IMR-90 (cell line): ENCODE results near the gene ELAVL1. TPM values are rescaled to one million over a fixed set of nuclear protein-coding genes. Genes with fewer than 3 reads are reported as not detected.

Experiments used
- ATAC-seq: fragments of 200-7000 bp; cut with Tn5 transposase; 2 replicates; pipeline ENCODE4 v1.9.1; 2020; ENCODE audit warnings: low read depth, mild to moderate bottlenecking, moderate library complexity
- BruUV-seq: library from RNA; stranded (reverse); fragments of 400-500 nt; replicated peaks from 2 replicates; lab custom pipeline; 2021; lab: Mats Ljungman, UMichigan
- CTCF ChIA-PET: fragments of 300-600 bp; formaldehyde crosslinking; extraction: SDS; loops from one replicate; lab custom pipeline; 2021; ENCODE audit warnings: antibody characterized with exemption; lab: Yijun Ruan, JAX
- POLR2A ChIA-PET: fragments of 300-600 bp; sonication (Branson Sonifier 250); formaldehyde crosslinking; loops from one replicate; lab custom pipeline; 2022; ENCODE audit warnings: antibody characterized with exemption; ENCODE audit not compliant: unreplicated experiment; lab: Charles Lee
- DNase-seq: peaks from one replicate; pipeline ENCODE4 v3.0.0; 2013
- H2AFZ ChIP-seq: replicated peaks from 2 replicates; pipeline ENCODE3; 2013; ENCODE audit warnings: low read length, mild to moderate bottlenecking; ENCODE audit not compliant: poor library complexity
- H2AK5ac ChIP-seq: 2 replicates; pipeline ENCODE4 v1.6.1; 2013; ENCODE audit warnings: low read depth, low read length, inconsistent platforms
- H2AK9ac ChIP-seq: replicated peaks from 2 replicates; pipeline ENCODE3; 2013; ENCODE audit warnings: mild to moderate bottlenecking, low read depth, low read length, moderate library complexity; ENCODE audit not compliant: poor library complexity
- H2BK120ac ChIP-seq: 2 replicates; pipeline ENCODE4 v1.6.1; 2013; ENCODE audit warnings: low read depth, low read length, inconsistent platforms
- H2BK15ac ChIP-seq: 3 replicates; pipeline ENCODE4 v1.6.1; 2013; ENCODE audit warnings: low read depth, low read length, inconsistent platforms
- H2BK20ac ChIP-seq: 2 replicates; pipeline ENCODE4 v1.6.1; 2013; ENCODE audit warnings: low read depth, mild to moderate bottlenecking, inconsistent platforms, low read length, moderate library complexity
- H2BK5ac ChIP-seq: 2 replicates; pipeline ENCODE4 v1.6.1; 2013; ENCODE audit warnings: mild to moderate bottlenecking, low read depth, low read length, inconsistent platforms; ENCODE audit not compliant: poor library complexity, severe bottlenecking
- H3K14ac ChIP-seq: replicated peaks from 2 replicates; pipeline ENCODE4 v1.6.1; 2013; ENCODE audit warnings: low read depth, low read length, inconsistent platforms
- H3K18ac ChIP-seq: 2 replicates; pipeline ENCODE4 v1.6.1; 2013; ENCODE audit warnings: low read depth, low read length, control low read depth
- H3K23ac ChIP-seq: 2 replicates; pipeline ENCODE4 v1.6.1; 2013; ENCODE audit warnings: low read depth, low read length, inconsistent platforms
- H3K27ac ChIP-seq: 2 replicates; pipeline ENCODE4 v1.5.1; 2013; ENCODE audit warnings: mild to moderate bottlenecking, control low read depth, low read length; ENCODE audit not compliant: insufficient read depth
- H3K27me3 ChIP-seq: 2 replicates; pipeline ENCODE4 v1.6.1; 2013; ENCODE audit warnings: low read length; ENCODE audit not compliant: control insufficient read depth, insufficient read depth
- H3K36me3 ChIP-seq: 2 replicates; pipeline ENCODE4 v1.6.1; 2013; ENCODE audit warnings: low read length, mixed read lengths; ENCODE audit not compliant: control insufficient read depth, insufficient read depth
- H3K4ac ChIP-seq: 2 replicates; pipeline ENCODE4 v1.6.1; 2013; ENCODE audit warnings: low read depth, low read length, inconsistent platforms
- H3K4me1 ChIP-seq: 2 replicates; pipeline ENCODE4 v1.6.1; 2013; ENCODE audit warnings: low read length, mixed read lengths; ENCODE audit not compliant: control insufficient read depth, insufficient read depth
- H3K4me2 ChIP-seq: 2 replicates; pipeline ENCODE4 v1.6.1; 2013; ENCODE audit warnings: low read depth, mild to moderate bottlenecking, control low read depth, low read length, moderate library complexity
- H3K4me3 ChIP-seq: 2 replicates; pipeline ENCODE4 v1.5.1; 2013; ENCODE audit warnings: low read depth, mild to moderate bottlenecking, control low read depth, low read length, moderate library complexity; ENCODE audit not compliant: insufficient read depth
- H3K56ac ChIP-seq: 2 replicates; pipeline ENCODE4 v1.6.1; 2013; ENCODE audit warnings: low read length, inconsistent platforms; ENCODE audit not compliant: insufficient read depth; ENCODE audit errors: extremely low read depth
- H3K79me1 ChIP-seq, 2 experiments: 2 replicates each; pipeline ENCODE4 v1.6.1; 2013; ENCODE audit warnings: low read length in 2 of 2, inconsistent platforms in 1 of 2, low read depth in 1 of 2
- H3K9ac ChIP-seq: 2 replicates; pipeline ENCODE4 v1.6.1; 2013; ENCODE audit warnings: low read depth, low read length, control low read depth
- H3K9me1 ChIP-seq: 2 replicates; pipeline ENCODE4 v1.6.1; 2013; ENCODE audit warnings: low read length, inconsistent platforms; ENCODE audit not compliant: insufficient read depth
- H3K9me3 ChIP-seq: 2 replicates; pipeline ENCODE4 v1.6.1; 2013; ENCODE audit warnings: low read length; ENCODE audit not compliant: control insufficient read depth, insufficient read depth
- H4K20me1 ChIP-seq: 2 replicates; pipeline ENCODE4 v1.6.1; 2013; ENCODE audit warnings: low read length, inconsistent platforms; ENCODE audit not compliant: insufficient read depth
- H4K5ac ChIP-seq: 2 replicates; pipeline ENCODE4 v1.6.1; 2013; ENCODE audit warnings: mild to moderate bottlenecking, low read depth, low read length, control low read depth
- H4K8ac ChIP-seq, 2 experiments: 2 replicates each; pipeline ENCODE4 v1.6.1; 2013; ENCODE audit warnings: low read depth in 2 of 2, low read length in 2 of 2, control low read depth in 1 of 2, inconsistent platforms in 1 of 2
- H4K91ac ChIP-seq: 2 replicates; pipeline ENCODE4 v1.6.1; 2013; ENCODE audit warnings: low read depth, low read length, inconsistent platforms; ENCODE audit not compliant: insufficient read depth
- BHLHE40 ChIP-seq: fragments of 150-350 bp; IDR thresholded peaks from 2 replicates; pipeline ENCODE4 v1.6.1; 2016; ENCODE audit warnings: mild to moderate bottlenecking, low read depth, low read length
- CEBPB ChIP-seq: IDR thresholded peaks from 2 replicates; pipeline ENCODE4 v1.6.1; 2012; ENCODE audit warnings: low read depth, low read length, improper control_type of control experiment
- CHD1 ChIP-seq: IDR thresholded peaks from 2 replicates; pipeline ENCODE4 v1.6.1; 2012; ENCODE audit warnings: low read depth, low read length, improper control_type of control experiment
- CTCF ChIP-seq: conservative IDR thresholded peaks from 2 replicates; pipeline ENCODE4 v1.5.1; 2012; ENCODE audit warnings: mild to moderate bottlenecking, low read depth, low read length, improper control_type of control experiment
- FOS ChIP-seq: fragments of 150-350 bp; IDR thresholded peaks from 2 replicates; pipeline ENCODE4 v1.6.1; 2016; ENCODE audit warnings: low read depth, low read length
- MAFK ChIP-seq: IDR thresholded peaks from 2 replicates; pipeline ENCODE4 v1.6.1; 2012; ENCODE audit warnings: low read depth, low read length, improper control_type of control experiment
- MAZ ChIP-seq: IDR thresholded peaks from 2 replicates; pipeline ENCODE4 v1.6.1; 2012; ENCODE audit warnings: low read depth, mild to moderate bottlenecking, low read length, improper control_type of control experiment, moderate library complexity, borderline replicate concordance
- MXI1 ChIP-seq: IDR thresholded peaks from 2 replicates; pipeline ENCODE4 v1.6.1; 2012; ENCODE audit warnings: low read depth, mild to moderate bottlenecking, low read length, moderate library complexity, borderline replicate concordance
- NFE2L2 ChIP-seq: fragments of 150-350 bp; IDR thresholded peaks from 2 replicates; pipeline ENCODE4 v1.6.1; 2016; ENCODE audit warnings: low read depth, mild to moderate bottlenecking, low read length
- POLR2A ChIP-seq: IDR thresholded peaks from 2 replicates; pipeline ENCODE4 v1.6.1; 2012; ENCODE audit warnings: mild to moderate bottlenecking, low read depth, low read length
- RAD21 ChIP-seq: IDR thresholded peaks from 2 replicates; pipeline ENCODE4 v1.6.1; 2012; ENCODE audit warnings: low read length, improper control_type of control experiment
- RCOR1 ChIP-seq: IDR thresholded peaks from 2 replicates; pipeline ENCODE4 v1.6.1; 2012; ENCODE audit warnings: mild to moderate bottlenecking, low read length, improper control_type of control experiment; ENCODE audit not compliant: insufficient replicate concordance
- RFX5 ChIP-seq: IDR thresholded peaks from 2 replicates; pipeline ENCODE4 v1.8.0; 2012; ENCODE audit warnings: low read depth, mild to moderate bottlenecking, low read length, moderate library complexity
- USF2 ChIP-seq: fragments of 150-350 bp; IDR thresholded peaks from 2 replicates; pipeline ENCODE4 v1.6.1; 2017; ENCODE audit warnings: mild to moderate bottlenecking, antibody characterized with exemption, low read length, low read depth
- WGBS, 2 experiments: methylation state at CpG; one replicate each; pipeline versions ENCODE4 v1.1.5 to v1.1.7; 2013; ENCODE audit warnings: missing lambda C conversion rate in 2 of 2; ENCODE audit not compliant: insufficient read length in 1 of 2; ENCODE audit errors: extremely low coverage in 2 of 2; 5-methylcytosine and 5-hydroxymethylcytosine counted together
- dilution Hi-C: fragments of 300-500 bp; cut with HindIII; formaldehyde crosslinking; loops from one replicate; pipeline ENCODE4 v1.14.3; 2018; ENCODE audit warnings: low sequenced_read_pairs; ENCODE audit not compliant: unreplicated experiment
- in situ Hi-C: fragments of 300-500 bp; cut with MboI; formaldehyde crosslinking; loops from 3 replicates; pipeline ENCODE4 v1.14.3; 2019; ENCODE audit warnings: low sequenced_read_pairs, inconsistent platforms, mixed read lengths
- intact Hi-C: fragments of 100-400 bp; cut with micrococcal nuclease; formaldehyde crosslinking; loops from 2 replicates; pipeline ENCODE4 v1.10.0; 2022
- polyA plus RNA-seq, 3 experiments: library from polyadenylated mRNA; depleted of rRNA; stranded (reverse); fragments of >200 nt; gene quantifications; 2 replicates each; pipeline ENCODE4 v1.2.3, GENCODE V29; 2012; ENCODE audit warnings: low replicate concordance in 1 of 3
- total RNA-seq: library from RNA; depleted of rRNA; stranded (reverse); fragments of >200 nt; gene quantifications from 2 replicates; pipeline ENCODE4 v1.2.3, GENCODE V29; 2012
- TF ChIP-seq, protein P1 (sequence below): fragments of 150-350 bp; IDR thresholded peaks from 2 replicates; pipeline ENCODE4 v1.6.1; 2016; ENCODE audit warnings: low read depth, mild to moderate bottlenecking, low read length, moderate library complexity, borderline replicate concordance

The ELAVL1 gene
- total and polyA plus RNA-seq, 2 of the 4 experiments (the other 2 are of a cell fraction) = 55.6 to 59.0 TPM

GRCh38 chr19:8000298-8001038 is 5.0 kb downstream of the ELAVL1 start:
- Histone ChIP-seq H3K9me3 (no peaks in the 10 kb centered on the region), H3K56ac (no peak overlapping the region), H2BK15ac (no peak overlapping the region), H3K9me1 (peaks cover 18% of the 10 kb centered on the region), H3K14ac (no peak overlapping the region), H2AFZ (no peak overlapping the region), H3K27me3 (no peaks in the 10 kb centered on the region), H4K8ac (no peak overlapping the region), H3K4me2 (no peak overlapping the region), H2BK20ac (no peak overlapping the region), H2BK5ac (no peak overlapping the region), H4K91ac (no peak overlapping the region), H2AK5ac (no peak overlapping the region), H4K20me1 (peaks cover 90% of the 10 kb centered on the region), H3K18ac (no peak overlapping the region), H3K4me3 (no peak overlapping the region), H3K4ac (no peak overlapping the region), H2AK9ac (no peak overlapping the region), H3K36me3 (peaks cover 6% of the 10 kb centered on the region; the same call in 1 of the 2 replicates), H2BK120ac (no peak overlapping the region), H3K79me1 (peaks cover 13 to 77% of the 10 kb centered on the region in 2 experiments), H3K9ac (no peak overlapping the region), H3K23ac (no peak overlapping the region), H4K5ac (no peak overlapping the region), H3K27ac (no peak overlapping the region), H3K4me1 (peaks cover 16% of the 10 kb centered on the region)
- ChIA-PET CTCF (no interaction called here), POLR2A (no interaction called here)
- no peak for DNase-seq
- dilution Hi-C loops (no loop called here), in situ Hi-C loops (no loop called here), intact Hi-C loops (loop anchor here (10.0 kb wide), 1 partner anchor 254 kb away; no protein-coding TSS in a partner anchor)
- no TSS peak for BruUV-seq
- 83% methylated on average over 2 of the region's 6 CpGs; no CpG with 5 or more reads in 1 of the 2 experiments for WGBS, 2 experiments
- no peak for ATAC-seq
- TF ChIP-seq MXI1 (no peak), CTCF (no peak), RCOR1 (no peak), RAD21 (no peak), FOS (no peak), CHD1 (no peak), MAFK (no peak), MAZ (no peak), POLR2A (no peak), RFX5 (no peak), NFE2L2 (no peak), CEBPB (no peak), USF2 (no peak), BHLHE40 (no peak)
- TF ChIP-seq, protein P1, sequence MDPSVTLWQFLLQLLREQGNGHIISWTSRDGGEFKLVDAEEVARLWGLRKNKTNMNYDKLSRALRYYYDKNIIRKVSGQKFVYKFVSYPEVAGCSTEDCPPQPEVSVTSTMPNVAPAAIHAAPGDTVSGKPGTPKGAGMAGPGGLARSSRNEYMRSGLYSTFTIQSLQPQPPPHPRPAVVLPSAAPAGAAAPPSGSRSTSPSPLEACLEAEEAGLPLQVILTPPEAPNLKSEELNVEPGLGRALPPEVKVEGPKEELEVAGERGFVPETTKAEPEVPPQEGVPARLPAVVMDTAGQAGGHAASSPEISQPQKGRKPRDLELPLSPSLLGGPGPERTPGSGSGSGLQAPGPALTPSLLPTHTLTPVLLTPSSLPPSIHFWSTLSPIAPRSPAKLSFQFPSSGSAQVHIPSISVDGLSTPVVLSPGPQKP = no peak
